Mesenteric fat pad (tissue), 1 donor: ENCODE measurements around the gene TECR. TPM values are rescaled to one million over a fixed set of nuclear protein-coding genes. Genes with fewer than 3 reads are reported as not detected.
"Not testable (repeated sequence)": the region's sequence is repeated elsewhere in the genome, so short reads cannot be mapped to it uniquely, and the experiment has no call there.

Experiments
- DNase-seq: peaks from one replicate; pipeline ENCODE4 v3.0.0-alpha.2; 2020; ENCODE audit warnings: low spot score
- total RNA-seq: library from RNA; stranded (reverse); fragmentation: NEBNext Ultra II Directional; extraction: Animal tissue kit (Norgen Biotek cat#: 25700); gene quantifications from one replicate; pipeline ENCODE4 v1.2.1, GENCODE V29; 2021
- donor health status: DM: yes; HTN: yes; CAD: no.

TECR gene
- total RNA-seq, 1 donor from 2014 or later = 119 TPM

- DNase-seq = no peak
Observed at GRCh38 chr19:14559916-14560775, 30.8 kb downstream of the TECR start.

- no peak for DNase-seq
Observed at GRCh38 chr19:14560776-14561108, 31.3 kb downstream of the TECR start.

- DNase-seq = no peak
Observed at GRCh38 chr19:14561249-14561648, 31.9 kb downstream of the TECR start.

GRCh38 chr19:14561847-14562351, 32.5 kb downstream of the TECR start:
- DNase-seq = no peak

DNA sequence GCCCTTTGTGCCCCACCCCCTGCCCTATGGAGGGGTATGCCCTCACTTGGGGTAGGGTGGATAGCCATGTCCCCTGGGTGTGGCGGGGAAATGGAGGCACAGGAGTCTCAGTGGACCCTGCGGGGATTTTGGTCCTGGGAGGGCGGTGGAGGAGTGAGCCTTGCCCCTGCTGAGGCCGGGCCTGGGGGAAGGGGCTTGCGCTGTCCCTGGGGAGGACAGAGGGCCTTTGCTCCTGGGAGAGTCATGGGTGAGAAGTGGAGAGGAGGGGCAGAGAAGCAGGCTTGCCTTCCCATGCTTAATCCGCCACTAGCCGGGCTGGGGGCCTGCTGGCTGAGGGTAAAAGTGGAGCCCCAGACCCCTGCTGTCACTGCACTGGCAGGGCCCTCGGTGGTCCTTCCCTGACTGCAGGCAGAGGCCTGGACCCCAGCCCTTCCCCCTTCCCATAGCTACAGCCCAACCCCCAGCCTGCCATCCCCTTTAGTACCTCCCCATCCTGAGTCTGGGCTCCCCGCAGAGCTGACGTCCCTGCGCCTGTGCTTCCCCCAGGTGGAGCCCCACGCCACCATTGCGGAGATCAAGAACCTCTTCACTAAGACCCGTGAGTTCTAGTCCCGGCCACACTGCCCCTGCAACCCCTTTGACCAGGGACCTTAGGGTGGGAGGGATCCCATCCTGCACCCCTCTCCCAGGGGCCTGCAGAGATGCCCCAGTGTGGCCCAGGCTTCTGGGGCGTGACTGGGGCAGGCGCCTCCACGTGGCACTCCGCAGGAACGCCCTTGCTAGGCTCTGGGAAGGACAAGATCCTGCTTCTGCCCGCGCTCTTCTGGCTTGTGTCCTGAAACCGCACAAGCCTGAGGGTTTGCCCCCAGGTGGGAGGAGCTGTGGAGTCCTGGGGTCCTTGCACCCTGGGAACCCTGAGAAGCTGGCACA, 33.5 kb downstream of the TECR start:
- DNase-seq = no peak

DNA sequence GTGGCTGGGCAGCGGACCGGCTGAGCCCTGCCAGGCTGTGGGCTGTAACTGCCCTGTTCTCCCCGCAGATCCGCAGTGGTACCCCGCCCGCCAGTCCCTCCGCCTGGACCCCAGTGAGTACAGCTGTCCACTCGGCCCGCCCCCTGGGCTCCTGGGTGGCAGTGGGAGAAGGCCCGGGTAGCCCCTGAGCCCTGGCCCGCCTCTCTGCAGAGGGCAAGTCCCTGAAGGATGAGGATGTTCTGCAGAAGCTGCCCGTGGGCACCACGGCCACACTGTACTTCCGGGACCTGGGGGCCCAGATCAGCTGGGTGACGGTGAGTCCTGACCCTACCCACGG, 34.2 kb downstream of the TECR start:
- no peak for DNase-seq

- no peak for DNase-seq
Observed at GRCh38 chr19:14563989-14564651, 34.7 kb downstream of the TECR start.

DNA sequence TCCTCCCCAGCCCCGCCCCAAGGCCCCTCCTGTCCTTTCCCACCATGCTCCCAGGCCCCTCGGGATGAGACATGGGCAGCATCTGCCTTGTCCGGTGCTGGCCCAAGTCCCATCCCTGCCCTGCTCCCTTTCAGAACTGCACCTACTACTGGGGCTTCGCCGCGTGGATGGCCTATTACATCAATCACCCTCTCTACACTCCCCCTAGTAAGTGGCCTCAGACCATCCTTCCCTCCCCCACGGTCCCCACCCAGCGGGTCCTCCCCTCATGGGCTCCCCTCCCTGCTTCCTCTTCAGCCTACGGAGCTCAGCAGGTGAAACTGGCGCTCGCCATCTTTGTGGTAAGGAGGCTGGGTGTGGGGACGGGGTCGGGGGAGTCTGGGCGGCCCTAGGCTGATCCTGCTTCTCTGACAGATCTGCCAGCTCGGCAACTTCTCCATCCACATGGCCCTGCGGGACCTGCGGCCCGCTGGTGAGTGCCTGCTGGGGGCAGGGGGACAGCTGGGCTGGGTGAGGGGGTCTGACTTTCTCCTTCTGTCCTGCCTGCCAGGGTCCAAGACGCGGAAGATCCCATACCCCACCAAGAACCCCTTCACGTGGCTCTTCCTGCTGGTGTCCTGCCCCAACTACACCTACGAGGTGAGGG, 35.4 kb downstream of the TECR start:
- not testable (repeated sequence) for DNase-seq

- no peak for DNase-seq
Observed at GRCh38 chr19:14565298-14565679, 35.9 kb downstream of the TECR start.

- no peak for DNase-seq
Observed at GRCh38 chr19:14565765-14566711, 36.6 kb downstream of the TECR start.

- DNase-seq = no peak
Observed at GRCh38 chr19:14566712-14567077, 37.3 kb downstream of the TECR start.

DNA sequence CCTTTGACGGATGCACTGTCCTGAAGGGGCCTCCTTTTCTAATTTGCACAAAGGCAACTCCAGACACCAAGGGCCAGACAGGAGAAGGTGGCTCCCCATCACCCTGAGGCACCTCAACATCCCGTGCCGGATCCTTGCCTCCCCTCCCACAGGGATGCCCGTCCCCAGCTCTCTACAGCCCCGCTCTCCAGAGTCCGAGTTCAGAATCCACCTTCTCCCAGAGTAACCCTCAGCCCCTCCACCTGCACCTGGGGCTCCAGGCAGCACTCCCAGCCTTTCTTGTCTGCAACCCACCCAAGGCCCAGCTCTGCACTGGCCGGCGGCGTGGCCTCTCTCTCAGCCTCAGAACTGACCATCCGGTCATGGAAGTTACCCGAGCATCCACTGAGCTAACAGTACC, 37.7 kb downstream of the TECR start:
- no peak for DNase-seq

DNA sequence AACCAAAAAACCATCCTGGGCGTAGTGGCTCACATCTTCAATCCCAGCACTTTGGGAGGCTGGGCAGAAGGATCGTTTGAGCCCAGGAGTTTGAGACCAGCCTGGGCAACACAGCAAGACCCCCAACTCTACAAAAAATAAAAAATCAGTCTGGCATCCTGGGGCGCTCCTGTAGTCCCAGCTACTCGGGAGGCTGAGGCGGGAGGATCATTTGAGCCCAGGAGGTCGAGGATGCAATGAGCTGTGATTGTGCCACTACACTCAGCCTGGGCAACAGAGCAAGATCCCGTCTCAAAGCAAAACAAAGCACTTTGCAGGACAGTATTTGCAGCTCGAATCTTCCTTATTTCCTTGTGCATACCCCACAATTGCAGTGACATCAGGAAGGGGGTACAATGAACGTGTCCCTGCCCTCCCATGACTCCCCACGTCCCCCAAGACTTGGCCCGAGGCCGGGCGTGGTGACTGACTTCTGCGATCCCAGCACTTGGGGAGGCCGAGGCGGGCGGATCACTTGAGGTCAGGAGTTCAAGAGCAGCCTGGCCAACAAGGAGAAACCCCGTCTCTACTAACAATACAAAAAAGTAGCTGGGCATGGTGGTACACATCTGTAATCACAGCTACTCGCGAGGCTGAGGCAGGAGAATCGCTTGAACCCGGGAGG, 41.6 kb downstream of the TECR start:
- DNase-seq = no peak

DNA sequence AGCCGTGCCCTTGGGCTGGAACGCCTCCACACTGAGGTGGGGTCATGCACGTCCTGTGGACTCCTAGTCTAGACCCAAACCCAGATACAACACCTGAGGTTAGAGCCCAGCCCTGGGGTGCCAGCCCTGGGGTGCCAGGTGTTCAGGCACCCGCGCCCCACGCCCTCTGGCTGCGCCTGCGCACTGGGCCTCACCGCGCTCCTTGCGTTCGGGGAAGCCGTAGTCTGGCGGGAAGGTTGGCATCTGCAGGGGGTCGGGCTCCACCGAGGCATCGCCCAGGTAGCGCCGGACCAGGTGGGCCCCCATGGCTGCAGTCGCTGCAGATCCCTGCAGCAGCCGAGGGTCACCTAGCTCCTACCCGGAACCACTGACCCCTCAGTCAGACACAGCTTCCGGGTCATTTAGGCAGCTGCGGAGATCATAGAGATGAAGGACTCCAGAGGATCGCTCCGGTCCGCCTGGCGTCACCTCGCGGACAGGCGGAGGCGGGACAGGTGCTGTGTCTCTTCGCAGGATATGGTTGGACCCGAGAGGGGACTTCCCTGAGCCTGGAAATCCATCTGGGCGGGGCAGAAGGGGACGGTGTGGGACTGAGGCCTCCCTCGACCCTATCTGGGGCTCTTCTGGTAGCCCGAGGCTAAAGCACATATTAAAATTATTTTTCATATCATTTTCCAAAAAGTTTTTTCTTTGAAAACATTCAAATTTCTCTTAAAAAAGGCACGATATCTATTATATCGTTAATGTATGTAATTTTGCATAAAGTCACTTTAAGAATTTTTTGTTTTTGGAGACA, 42.5 kb downstream of the TECR start, which contains the start of gene NDUFB7:
Gene NDUFB7, minus strand, starts transcription at position 372 of the 796 bp plus-strand sequence. Its CDS starts 66 bp downstream, at position 306.
- peak; percentile 93 for DNase-seq

- DNase-seq = no peak
Observed at GRCh38 chr19:14575428-14575980, 46.1 kb downstream of the TECR start.

DNA sequence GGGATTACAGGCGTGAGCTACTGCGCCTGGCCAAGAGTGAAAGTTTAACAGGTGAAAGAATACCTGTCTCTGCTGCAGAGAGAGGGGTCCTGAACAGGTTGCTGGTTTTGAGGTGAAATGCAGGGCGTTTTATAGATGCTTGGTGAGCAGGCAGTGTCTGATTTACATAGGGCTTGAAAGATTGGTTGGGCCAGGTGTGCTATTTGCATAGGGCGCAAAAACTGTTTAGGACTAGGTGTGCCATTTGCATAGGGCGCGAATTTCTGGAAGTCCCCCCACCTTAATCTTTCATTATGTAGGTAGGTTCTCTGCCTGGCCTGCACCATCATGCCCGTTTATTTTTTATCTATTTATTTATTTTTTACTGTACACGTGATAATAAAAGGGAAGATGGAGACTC, 47.0 kb downstream of the TECR start:
- DNase-seq = no peak

GRCh38 chr19:14577264-14577663, 47.9 kb downstream of the TECR start:
- no peak for DNase-seq

DNA sequence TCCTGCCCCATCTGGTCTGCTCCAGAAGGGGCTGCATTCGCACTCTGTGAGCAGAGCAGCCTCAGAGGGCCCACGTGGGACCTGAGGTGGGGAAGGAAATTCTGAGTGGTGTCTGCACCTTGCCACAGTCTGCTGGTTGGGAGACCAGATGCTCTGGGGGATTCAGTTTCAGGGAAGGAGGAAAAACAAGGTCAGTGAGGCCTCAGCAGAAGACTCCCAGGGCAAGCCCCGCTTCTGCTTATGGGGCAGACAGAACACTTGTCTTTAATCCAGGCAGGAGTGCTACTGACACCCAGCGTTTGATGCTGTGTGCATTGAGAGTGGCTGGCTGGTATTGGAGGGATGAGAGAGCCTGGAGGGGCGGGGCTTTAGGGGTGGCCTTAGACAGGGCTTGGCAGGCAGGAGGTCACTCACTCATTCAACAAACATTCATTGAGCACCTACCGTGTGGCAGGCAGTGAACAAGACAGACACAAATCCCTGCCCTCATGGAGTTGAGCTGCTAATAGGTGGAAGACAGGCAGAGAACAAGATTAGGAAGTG, 48.6 kb downstream of the TECR start:
- DNase-seq = no peak
